NT2/D1 (cell line): Measurements from ENCODE around the gene TBCD.

Source experiments
- DNase-seq: peaks from one replicate; pipeline ENCODE4 v3.0.0-alpha.2; 2011; ENCODE audit warnings: low read depth, low spot score
- H3K27me3 ChIP-seq: 2 replicates; pipeline ENCODE4 v1.6.0; 2011; ENCODE audit warnings: mild to moderate bottlenecking; ENCODE audit not compliant: insufficient read length, insufficient read depth
- H3K36me3 ChIP-seq: 2 replicates; pipeline ENCODE4 v1.6.1; 2011; ENCODE audit warnings: mild to moderate bottlenecking, low read length, mixed read lengths; ENCODE audit not compliant: insufficient read depth, insufficient read length
- H3K4me1 ChIP-seq: 2 replicates; pipeline ENCODE4 v1.5.1; 2011; ENCODE audit not compliant: insufficient read depth, insufficient read length
- H3K4me3 ChIP-seq: 2 replicates; pipeline ENCODE4 v1.5.1; 2011; ENCODE audit warnings: low read depth; ENCODE audit not compliant: insufficient read length
- H3K9ac ChIP-seq: 2 replicates; pipeline ENCODE4 v1.6.0; 2011; ENCODE audit warnings: low read depth; ENCODE audit not compliant: insufficient read length
- H3K9me3 ChIP-seq: 2 replicates; pipeline ENCODE4 v1.5.1; 2011; ENCODE audit warnings: mild to moderate bottlenecking, low read length; ENCODE audit not compliant: insufficient read depth
- SUZ12 ChIP-seq: IDR thresholded peaks from 2 replicates; pipeline ENCODE4 v1.6.1; 2011; ENCODE audit not compliant: insufficient read length, insufficient read depth; ENCODE audit errors: extremely low read depth
- YY1 ChIP-seq: IDR thresholded peaks from 2 replicates; pipeline ENCODE4 v1.6.1; 2011; ENCODE audit not compliant: insufficient read length, insufficient read depth
- ZNF274 ChIP-seq: IDR thresholded peaks from 2 replicates; pipeline ENCODE4 v1.6.1; 2011; ENCODE audit warnings: mild to moderate bottlenecking, low read depth, low read length

TBCD gene

GRCh38 chr17:82720204-82720603, 31.7 kb upstream of the TBCD start:
- TF ChIP-seq SUZ12 = no peak

GRCh38 chr17:82722341-82723013, 29.4 kb upstream of the TBCD start:
- Histone ChIP-seq H3K36me3 (peaks cover 60% of the 10 kb centered on the region), H3K9ac (no peak overlapping the region), H3K4me1 (peaks cover 6% of the 10 kb centered on the region), H3K27me3 (no peaks in the 10 kb centered on the region), H3K9me3 (no peaks in the 10 kb centered on the region), H3K4me3 (no peak overlapping the region)
- TF ChIP-seq ZNF274 = no peak
- TF ChIP-seq SUZ12 = no peak
- no peak for TF ChIP-seq YY1
- no peak for DNase-seq

More at GRCh38 chr17:82720204-82720603, 31.7 kb upstream of the TBCD start:
- no peak for DNase-seq
- Histone ChIP-seq H3K36me3 (peaks cover 46% of the 10 kb centered on the region), H3K9me3 (no peaks in the 10 kb centered on the region), H3K27me3 (peaks cover 13% of the 10 kb centered on the region), H3K4me3 (no peak overlapping the region), H3K9ac (no peak overlapping the region), H3K4me1 (peaks cover 6% of the 10 kb centered on the region)

GRCh38 chr17:82723169-82723807, 28.6 kb upstream of the TBCD start:
- H3K9me3 ChIP-seq = no peaks in the 10 kb centered on the region
- TF ChIP-seq SUZ12 (no peak), ZNF274 (no peak), YY1 (no peak)
- peaks cover 3% of the 10 kb centered on the region for H3K4me1 ChIP-seq
- DNase-seq = no peak
- peaks cover 63% of the 10 kb centered on the region for H3K36me3 ChIP-seq
- no peak overlapping the region for H3K9ac ChIP-seq
- no peak overlapping the region for H3K4me3 ChIP-seq
- no peaks in the 10 kb centered on the region for H3K27me3 ChIP-seq

GRCh38 chr17:82726427-82726826, 25.4 kb upstream of the TBCD start:
- H3K9ac ChIP-seq = no peak overlapping the region
- H3K4me3 ChIP-seq = no peak overlapping the region
- H3K36me3 ChIP-seq = peaks cover 55% of the 10 kb centered on the region
- no peak for TF ChIP-seq YY1
- no peak for TF ChIP-seq ZNF274
- no peak for TF ChIP-seq SUZ12
- DNase-seq = no peak
- H3K27me3 ChIP-seq = no peaks in the 10 kb centered on the region
- no peaks in the 10 kb centered on the region for H3K9me3 ChIP-seq
- peaks cover 3% of the 10 kb centered on the region for H3K4me1 ChIP-seq

- peaks cover 51% of the 10 kb centered on the region for H3K36me3 ChIP-seq
- no peak for TF ChIP-seq YY1
- no peak for TF ChIP-seq SUZ12
- TF ChIP-seq ZNF274 = no peak
Measured at GRCh38 chr17:82729479-82730260, 22.2 kb upstream of the TBCD start.

GRCh38 chr17:82732118-82732743, 19.6 kb upstream of the TBCD start:
- no peak overlapping the region for H3K4me3 ChIP-seq
- H3K36me3 ChIP-seq = peaks cover 39% of the 10 kb centered on the region
- H3K4me1 ChIP-seq = peaks cover 3% of the 10 kb centered on the region
- H3K9me3 ChIP-seq = peaks cover 20% of the 10 kb centered on the region; the same call in 1 of the 2 replicates
- no peak for TF ChIP-seq ZNF274
- TF ChIP-seq SUZ12 = no peak
- TF ChIP-seq YY1 = no peak
- DNase-seq = no peak
- peaks cover 13% of the 10 kb centered on the region for H3K27me3 ChIP-seq
- no peak overlapping the region for H3K9ac ChIP-seq

More at GRCh38 chr17:82729479-82730260, 22.2 kb upstream of the TBCD start:
- Histone ChIP-seq H3K9ac (no peak overlapping the region), H3K9me3 (peaks cover 20% of the 10 kb centered on the region; the same call in 1 of the 2 replicates), H3K27me3 (peaks cover under 1% of the 10 kb centered on the region), H3K4me1 (no peaks in the 10 kb centered on the region), H3K4me3 (no peak overlapping the region)
- DNase-seq = no peak
